Smooth muscle cell (in vitro differentiated cells): ENCODE measurements around the gene FTO. TPM values are rescaled to one million over a fixed set of nuclear protein-coding genes. Genes with fewer than 3 reads are reported as not detected.

Experiments
- DNase-seq: peaks from one replicate; lab custom pipeline; 2025; ENCODE audit not compliant: unreplicated experiment; lab: John Stamatoyannopoulos, UW
- H2AFZ ChIP-seq: fragments of 200-600 bp; sonication (generic); 2 replicates; pipeline ENCODE4 v1.6.0; 2016; ENCODE audit warnings: antibody characterized with exemption, low read depth, mild to moderate bottlenecking
- H3F3A ChIP-seq: fragments of 200-600 bp; sonication (generic); 2 replicates; pipeline ENCODE4 v1.6.0; 2017; ENCODE audit warnings: antibody characterized with exemption, low read depth
- H3K27ac ChIP-seq: fragments of 200-600 bp; sonication (generic); 2 replicates; pipeline ENCODE4 v1.5.1; 2016; ENCODE audit warnings: low read depth, mild to moderate bottlenecking
- H3K27me3 ChIP-seq: fragments of 200-600 bp; sonication (generic); 2 replicates; pipeline ENCODE4 v1.6.1; 2016; ENCODE audit warnings: low read depth, mild to moderate bottlenecking
- H3K36me3 ChIP-seq: fragments of 200-600 bp; sonication (generic); 2 replicates; pipeline ENCODE4 v1.5.1; 2016; ENCODE audit warnings: low read depth
- H3K4me1 ChIP-seq: fragments of 200-600 bp; sonication (generic); 2 replicates; pipeline ENCODE4 v1.5.1; 2016; ENCODE audit warnings: low read depth
- H3K4me2 ChIP-seq: fragments of 200-600 bp; sonication (generic); 2 replicates; pipeline ENCODE4 v1.6.0; 2016; ENCODE audit warnings: mild to moderate bottlenecking
- H3K4me3 ChIP-seq: fragments of 200-600 bp; sonication (generic); 2 replicates; pipeline ENCODE4 v1.5.1; 2016; ENCODE audit warnings: mild to moderate bottlenecking
- H3K79me2 ChIP-seq: fragments of 200-600 bp; sonication (generic); 2 replicates; pipeline ENCODE4 v1.6.0; 2016; ENCODE audit warnings: low read depth, mild to moderate bottlenecking
- H3K9ac ChIP-seq: fragments of 200-600 bp; sonication (generic); 2 replicates; pipeline ENCODE4 v1.6.0; 2016; ENCODE audit warnings: low read depth
- H3K9me3 ChIP-seq: fragments of 200-600 bp; sonication (generic); replicated peaks from 2 replicates; pipeline ENCODE4 v1.5.1; 2016; ENCODE audit warnings: low read depth
- H4K20me1 ChIP-seq: fragments of 200-600 bp; sonication (generic); 2 replicates; pipeline ENCODE4 v1.6.0; 2016; ENCODE audit warnings: low read depth
- WGBS: methylation state at CpG from one replicate; pipeline ENCODE4 v1.1.7; 2016; ENCODE audit warnings: low lambda C conversion rate; 5-methylcytosine and 5-hydroxymethylcytosine counted together
- polyA plus RNA-seq: library from polyadenylated mRNA; unstranded; fragments of >200 nt; fragmentation: Nextera tagmentation; extraction: Ambion mirVana; gene quantifications from 2 replicates; pipeline ENCODE4 v1.2.1, GENCODE V29; 2016
- total RNA-seq: library from RNA; depleted of rRNA; stranded (reverse); fragments of >200 nt; gene quantifications from 2 replicates; pipeline ENCODE4 v1.2.3, GENCODE V29; 2014
- TF ChIP-seq, protein P1 (sequence below): fragments of 200-600 bp; sonication (generic); IDR thresholded peaks from 2 replicates; pipeline ENCODE4 v1.5.1; 2017; ENCODE audit warnings: borderline replicate concordance, mild to moderate bottlenecking, antibody characterized with exemption; ENCODE audit not compliant: insufficient read depth, poor library complexity, severe bottlenecking

FTO gene
- total and polyA plus RNA-seq, 2 experiments from 2014 or later: 81.1 to 89.9 TPM

DNA sequence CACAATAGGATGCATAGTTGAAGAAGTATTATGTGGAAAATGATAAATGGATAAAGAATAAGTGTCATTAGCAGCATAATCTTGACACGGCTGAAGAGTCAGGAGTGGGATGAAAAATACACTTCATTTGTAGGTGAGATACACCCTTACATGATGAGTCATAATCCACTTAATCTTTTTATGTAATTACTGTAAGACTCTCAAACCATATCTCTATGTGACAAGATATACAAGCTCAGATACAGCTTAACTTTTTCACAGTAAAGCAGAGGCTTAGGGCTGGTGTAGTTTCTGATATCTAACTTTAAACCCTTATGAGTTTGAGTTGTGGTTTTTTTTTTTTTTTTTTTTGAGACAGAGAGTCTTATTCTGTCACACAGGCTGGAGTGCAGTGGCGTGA lies 101.2 kb downstream of the FTO start:
- Histone ChIP-seq H3K9ac (no peak overlapping the region), H3K4me1 (peaks cover 14% of the 10 kb centered on the region), H2AFZ (no peak overlapping the region), H3F3A (peaks cover 3% of the 10 kb centered on the region), H3K9me3 (no peaks in the 10 kb centered on the region), H3K4me3 (no peak overlapping the region), H3K79me2 (peaks cover 49% of the 10 kb centered on the region), H3K36me3 (no peaks in the 10 kb centered on the region), H3K4me2 (no peak overlapping the region), H4K20me1 (peaks cover 12% of the 10 kb centered on the region), H3K27ac (no peak overlapping the region), H3K27me3 (no peaks in the 10 kb centered on the region)
- DNase-seq: no peak
- WGBS: 19% methylated on average over 2 of the region's 2 CpGs
- TF ChIP-seq, protein P1, sequence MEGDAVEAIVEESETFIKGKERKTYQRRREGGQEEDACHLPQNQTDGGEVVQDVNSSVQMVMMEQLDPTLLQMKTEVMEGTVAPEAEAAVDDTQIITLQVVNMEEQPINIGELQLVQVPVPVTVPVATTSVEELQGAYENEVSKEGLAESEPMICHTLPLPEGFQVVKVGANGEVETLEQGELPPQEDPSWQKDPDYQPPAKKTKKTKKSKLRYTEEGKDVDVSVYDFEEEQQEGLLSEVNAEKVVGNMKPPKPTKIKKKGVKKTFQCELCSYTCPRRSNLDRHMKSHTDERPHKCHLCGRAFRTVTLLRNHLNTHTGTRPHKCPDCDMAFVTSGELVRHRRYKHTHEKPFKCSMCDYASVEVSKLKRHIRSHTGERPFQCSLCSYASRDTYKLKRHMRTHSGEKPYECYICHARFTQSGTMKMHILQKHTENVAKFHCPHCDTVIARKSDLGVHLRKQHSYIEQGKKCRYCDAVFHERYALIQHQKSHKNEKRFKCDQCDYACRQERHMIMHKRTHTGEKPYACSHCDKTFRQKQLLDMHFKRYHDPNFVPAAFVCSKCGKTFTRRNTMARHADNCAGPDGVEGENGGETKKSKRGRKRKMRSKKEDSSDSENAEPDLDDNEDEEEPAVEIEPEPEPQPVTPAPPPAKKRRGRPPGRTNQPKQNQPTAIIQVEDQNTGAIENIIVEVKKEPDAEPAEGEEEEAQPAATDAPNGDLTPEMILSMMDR: no peak

DNA sequence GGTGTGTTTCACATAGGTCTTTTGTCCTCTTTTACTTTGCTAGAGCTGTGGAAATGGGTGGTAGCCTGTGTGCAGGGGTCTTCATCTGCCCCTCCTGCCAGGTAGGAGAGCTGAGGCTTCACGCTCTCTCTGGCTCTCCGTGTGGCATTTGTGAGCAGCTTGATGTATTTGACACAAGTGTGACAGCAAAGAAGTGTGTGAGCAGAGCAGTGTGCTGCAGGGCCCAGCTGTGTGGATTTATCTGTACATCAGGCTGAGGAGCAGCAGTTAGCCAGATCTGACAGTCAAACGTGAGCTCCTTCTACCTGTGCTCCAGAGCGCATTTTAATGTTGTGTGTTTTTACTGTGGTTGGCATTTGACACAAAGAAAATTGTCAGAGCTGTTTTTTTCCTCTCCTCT lies 101.8 kb downstream of the FTO start:
- H2AFZ ChIP-seq: no peak overlapping the region
- TF ChIP-seq, protein P1: no peak
- H3F3A ChIP-seq: peaks cover 3% of the 10 kb centered on the region
- H3K9me3 ChIP-seq: no peaks in the 10 kb centered on the region
- no peak for DNase-seq
- no peak overlapping the region for H3K27ac ChIP-seq
- no peak overlapping the region for H3K4me3 ChIP-seq
- peaks cover 14% of the 10 kb centered on the region for H3K4me1 ChIP-seq
- H4K20me1 ChIP-seq: peaks cover 12% of the 10 kb centered on the region
- no peak overlapping the region for H3K9ac ChIP-seq
- 71% methylated on average over 4 of the region's 4 CpGs for WGBS
- no peaks in the 10 kb centered on the region for H3K36me3 ChIP-seq
- H3K27me3 ChIP-seq: no peaks in the 10 kb centered on the region
- peaks cover 49% of the 10 kb centered on the region for H3K79me2 ChIP-seq
- H3K4me2 ChIP-seq: no peak overlapping the region

DNA sequence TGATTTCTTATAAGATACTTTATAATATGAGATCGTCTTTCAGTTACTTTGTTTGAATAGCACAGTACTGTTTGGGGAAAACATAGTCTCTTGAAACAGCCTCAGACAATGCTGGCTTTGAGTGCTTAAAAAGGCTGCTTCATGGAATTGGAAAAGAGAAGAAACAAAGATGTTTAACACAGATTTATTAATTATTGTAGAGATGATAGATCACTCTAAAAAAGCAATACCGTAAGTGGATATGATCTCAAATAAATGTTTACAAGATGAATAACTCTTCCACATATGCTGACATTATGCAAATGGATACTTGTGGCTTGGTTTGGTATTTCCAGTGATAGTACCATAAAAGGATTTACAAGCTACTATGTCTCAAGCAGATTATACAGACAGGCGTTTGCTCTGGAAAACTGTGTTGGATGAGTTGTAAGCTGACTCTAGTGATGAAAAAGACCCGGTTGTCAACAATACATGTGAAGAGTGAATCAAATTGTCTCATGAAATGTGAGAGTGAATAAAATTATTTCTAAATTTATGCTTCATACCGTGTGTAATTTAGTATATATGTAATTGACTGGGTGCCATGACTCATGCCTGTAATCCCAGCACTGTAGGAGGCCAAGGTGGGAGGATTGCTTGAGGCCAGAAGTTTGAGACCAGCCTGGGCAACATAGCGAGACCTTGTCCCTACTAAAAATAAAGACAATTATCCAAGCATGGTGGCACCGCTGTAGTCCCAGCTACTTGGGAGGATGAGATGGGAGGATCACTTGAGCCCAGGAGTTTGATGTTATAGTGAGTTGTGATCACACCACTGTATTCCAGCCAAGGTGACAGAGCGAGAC lies 105.4 kb downstream of the FTO start:
- Histone ChIP-seq H3K27me3 (no peaks in the 10 kb centered on the region), H3K79me2 (peaks cover 40% of the 10 kb centered on the region), H2AFZ (no peak overlapping the region), H4K20me1 (peaks cover 12% of the 10 kb centered on the region), H3K27ac (peak overlapping the region; percentile 79), H3K9ac (peak overlapping the region; percentile 49), H3F3A (peaks cover 3% of the 10 kb centered on the region), H3K4me3 (no peak overlapping the region), H3K9me3 (no peaks in the 10 kb centered on the region), H3K4me2 (peak overlapping the region; percentile 60), H3K4me1 (peaks cover 14% of the 10 kb centered on the region), H3K36me3 (no peaks in the 10 kb centered on the region)
- WGBS: 37% methylated on average over 8 of the region's 8 CpGs
- DNase-seq: no peak
- TF ChIP-seq, protein P1: no peak
